Mesendoderm (in vitro differentiated cells): Measurements from ENCODE around the gene RAC3.

Experiments used
- DNase-seq: peaks from one replicate; pipeline ENCODE4 v3.0.0; 2013
- H2AK5ac ChIP-seq: 2 replicates; pipeline ENCODE4 v1.6.1; 2013; ENCODE audit warnings: low read length, inconsistent platforms
- H2BK120ac ChIP-seq: 2 replicates; pipeline ENCODE4 v1.6.1; 2013; ENCODE audit warnings: low read depth, mild to moderate bottlenecking, low read length, moderate library complexity, mixed read lengths
- H2BK15ac ChIP-seq: replicated peaks from 2 replicates; pipeline ENCODE4 v1.6.1; 2013; ENCODE audit warnings: low read depth, mild to moderate bottlenecking, moderate library complexity
- H2BK5ac ChIP-seq: 2 replicates; pipeline ENCODE4 v1.6.1; 2013; ENCODE audit warnings: low read length, inconsistent platforms
- H3K18ac ChIP-seq: 2 replicates; pipeline ENCODE4 v1.6.1; 2013; ENCODE audit warnings: mild to moderate bottlenecking, low read length, mixed read lengths
- H3K23ac ChIP-seq: one replicate; pipeline ENCODE4 v1.6.1; 2013; ENCODE audit warnings: low read length
- H3K27ac ChIP-seq: 2 replicates; pipeline ENCODE4 v1.5.1; 2013; ENCODE audit warnings: low read depth, mild to moderate bottlenecking, inconsistent platforms, low read length, moderate library complexity
- H3K27me3 ChIP-seq: 2 replicates; pipeline ENCODE4 v1.6.1; 2013; ENCODE audit warnings: low read length, control low read depth, mild to moderate bottlenecking, inconsistent platforms; ENCODE audit not compliant: insufficient read depth, poor library complexity
- H3K36me3 ChIP-seq: 2 replicates; pipeline ENCODE4 v1.6.1; 2013; ENCODE audit warnings: low read length, inconsistent platforms; ENCODE audit not compliant: control insufficient read depth, insufficient read depth
- H3K4ac ChIP-seq: one replicate; pipeline ENCODE4 v1.6.1; 2013; ENCODE audit warnings: low read depth, mild to moderate bottlenecking, low read length, moderate library complexity
- H3K4me1 ChIP-seq: 2 replicates; pipeline ENCODE4 v1.6.1; 2013; ENCODE audit warnings: low read depth, low read length, inconsistent platforms; ENCODE audit not compliant: control insufficient read depth
- H3K4me2 ChIP-seq: 2 replicates; pipeline ENCODE4 v1.6.1; 2013; ENCODE audit warnings: low read length
- H3K4me3 ChIP-seq: 2 replicates; pipeline ENCODE4 v1.5.1; 2013; ENCODE audit warnings: mild to moderate bottlenecking, low read length
- H3K56ac ChIP-seq: one replicate; pipeline ENCODE4 v1.6.1; 2013; ENCODE audit warnings: low read length
- H3K79me1 ChIP-seq: 2 replicates; pipeline ENCODE4 v1.6.1; 2013; ENCODE audit warnings: low read length, inconsistent platforms
- H3K79me2 ChIP-seq: 2 replicates; pipeline ENCODE4 v1.6.1; 2013; ENCODE audit warnings: mild to moderate bottlenecking, low read length; ENCODE audit not compliant: control insufficient read depth, insufficient read depth
- H3K9ac ChIP-seq: 2 replicates; pipeline ENCODE4 v1.6.1; 2013; ENCODE audit warnings: low read length, inconsistent platforms
- H4K5ac ChIP-seq: one replicate; pipeline ENCODE4 v1.6.1; 2013; ENCODE audit warnings: low read length
- H4K8ac ChIP-seq: one replicate; pipeline ENCODE4 v1.6.1; 2013; ENCODE audit warnings: low read depth, mild to moderate bottlenecking, control low read depth, low read length, moderate library complexity
- WGBS: extraction: QIAGEN DNeasy Blood & Tissue Kit; methylation state at CpG from one replicate; pipeline ENCODE4 v1.1.7; 2013; ENCODE audit warnings: low lambda C conversion rate, missing lambda C conversion rate; ENCODE audit not compliant: insufficient coverage; ENCODE audit errors: extremely low coverage; 5-methylcytosine and 5-hydroxymethylcytosine counted together

The RAC3 gene

DNA sequence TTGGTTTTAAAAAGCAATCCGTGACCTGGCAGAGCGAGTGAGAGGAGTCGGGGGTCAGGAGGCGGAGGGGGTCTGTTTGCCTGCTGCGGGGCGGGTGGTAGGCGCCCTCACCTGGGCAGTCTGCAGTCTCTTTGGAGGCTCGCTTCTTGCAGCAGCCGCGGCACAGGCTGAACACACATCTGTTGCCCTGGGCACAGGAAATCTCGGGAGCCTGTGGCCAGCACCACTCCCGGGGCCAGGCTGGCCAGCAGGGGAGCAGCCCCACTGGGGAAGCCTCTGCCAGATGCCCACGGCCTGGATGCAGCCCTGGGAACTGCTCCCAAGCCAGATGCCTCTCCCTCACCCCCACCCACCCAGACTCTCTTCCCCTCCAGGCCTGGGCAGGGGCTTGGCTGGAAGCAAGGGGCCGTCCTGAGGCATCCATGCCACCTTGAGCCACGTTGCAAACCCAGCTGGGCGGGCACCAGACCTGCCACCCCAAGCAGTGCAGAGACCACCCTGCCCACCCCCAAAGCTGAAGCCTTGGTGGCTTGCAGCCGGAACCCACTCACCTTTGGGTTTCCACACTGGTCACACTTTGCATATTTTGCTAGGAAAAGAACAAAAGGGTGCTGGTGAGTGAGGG is 26.9 kb downstream of the RAC3 start:
- Histone ChIP-seq H2AK5ac (no peak overlapping the region), H3K18ac (no peak overlapping the region), H3K27ac (no peak overlapping the region), H3K36me3 (peaks cover 9% of the 10 kb centered on the region), H3K79me1 (no peaks in the 10 kb centered on the region), H3K79me2 (no peaks in the 10 kb centered on the region), H4K8ac (no peak overlapping the region), H3K27me3 (no peaks in the 10 kb centered on the region), H2BK5ac (no peak overlapping the region), H2BK15ac (no peak overlapping the region), H3K56ac (no peak overlapping the region), H3K9ac (no peak overlapping the region), H3K4ac (no peak overlapping the region), H3K4me3 (no peak overlapping the region), H4K5ac (no peak overlapping the region), H2BK120ac (no peak overlapping the region), H3K4me1 (no peaks in the 10 kb centered on the region), H3K4me2 (no peak overlapping the region), H3K23ac (no peak overlapping the region)
- no CpG with 5 or more reads among the region's 17 CpGs for WGBS
- DNase-seq, result no peak

DNA sequence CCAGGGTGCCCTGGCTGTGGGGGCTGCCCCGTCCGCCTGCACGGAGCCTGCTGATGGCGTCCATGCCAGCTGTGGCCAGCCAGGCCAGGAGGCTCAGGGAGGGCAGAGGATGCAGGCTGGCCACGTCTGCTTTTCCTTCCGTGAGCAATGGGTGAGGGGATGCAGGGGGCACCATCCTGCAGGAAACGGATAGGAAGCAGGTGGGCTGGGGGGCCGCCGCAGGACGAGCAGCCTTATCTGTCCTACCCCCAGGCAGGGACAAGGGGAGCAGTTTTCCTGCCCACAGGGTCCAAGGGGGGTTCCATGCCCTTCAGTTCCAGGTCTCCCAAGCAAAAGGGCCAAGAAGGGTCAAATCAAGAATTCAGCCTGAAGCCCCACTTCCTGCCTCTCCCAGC is 27.4 kb downstream of the RAC3 start:
- no peak overlapping the region for H3K4me2 ChIP-seq
- no peak overlapping the region for H3K27ac ChIP-seq
- H3K56ac ChIP-seq, result no peak overlapping the region
- no peak overlapping the region for H2BK15ac ChIP-seq
- no peaks in the 10 kb centered on the region for H3K27me3 ChIP-seq
- no peak overlapping the region for H3K23ac ChIP-seq
- H3K9ac ChIP-seq, result no peak overlapping the region
- no peak overlapping the region for H3K4ac ChIP-seq
- H3K79me2 ChIP-seq, result no peaks in the 10 kb centered on the region
- H2BK5ac ChIP-seq, result no peak overlapping the region
- no peaks in the 10 kb centered on the region for H3K4me1 ChIP-seq
- DNase-seq, result no peak
- no peak overlapping the region for H4K8ac ChIP-seq
- no peak overlapping the region for H4K5ac ChIP-seq
- H2BK120ac ChIP-seq, result no peak overlapping the region
- H3K36me3 ChIP-seq, result peaks cover 9% of the 10 kb centered on the region
- no peak overlapping the region for H3K4me3 ChIP-seq
- no CpG with 5 or more reads among the region's 10 CpGs for WGBS
- no peak overlapping the region for H2AK5ac ChIP-seq
- no peaks in the 10 kb centered on the region for H3K79me1 ChIP-seq
- H3K18ac ChIP-seq, result no peak overlapping the region

DNA sequence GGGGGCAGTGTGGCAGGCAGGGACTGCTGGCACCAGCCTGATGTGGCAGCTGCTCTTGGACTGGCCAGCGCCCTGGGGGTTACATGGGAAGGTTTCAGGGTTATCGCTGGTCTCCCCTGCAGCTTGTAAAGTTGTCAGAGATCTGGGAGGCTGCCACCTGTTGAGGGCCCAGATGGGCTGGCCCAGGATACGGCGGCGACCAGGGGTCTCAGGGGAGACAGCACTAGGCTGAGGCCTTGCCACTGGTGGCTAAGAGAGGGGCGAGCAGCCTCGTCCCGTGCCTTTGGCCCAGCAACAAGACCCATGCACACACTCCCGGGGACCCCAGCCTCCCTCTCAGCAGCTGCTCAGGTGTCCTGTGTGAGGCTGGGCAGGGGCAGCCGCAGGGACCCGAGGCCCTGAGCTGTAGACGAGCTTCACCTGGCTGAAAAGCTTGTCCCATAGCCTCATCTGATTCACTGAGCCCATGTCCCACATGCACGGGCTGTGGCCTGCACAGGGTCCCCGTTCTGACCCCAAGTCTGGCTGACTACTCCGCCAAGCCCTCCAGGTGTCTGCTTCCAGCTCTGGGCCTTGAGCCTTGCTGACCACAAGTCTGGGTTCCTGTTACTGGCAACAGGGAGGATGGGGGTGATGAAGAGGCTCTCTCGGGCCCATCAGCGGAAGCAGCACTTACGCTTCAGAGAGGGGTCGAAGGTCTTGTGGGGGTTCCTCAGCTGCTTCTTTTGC is 28.0 kb downstream of the RAC3 start:
- no peak overlapping the region for H3K23ac ChIP-seq
- no peak overlapping the region for H2BK5ac ChIP-seq
- peaks cover 9% of the 10 kb centered on the region for H3K36me3 ChIP-seq
- no peak overlapping the region for H2BK15ac ChIP-seq
- H3K4me2 ChIP-seq, result no peak overlapping the region
- no peak overlapping the region for H3K4ac ChIP-seq
- no peak overlapping the region for H3K56ac ChIP-seq
- no peak for DNase-seq
- H3K27ac ChIP-seq, result no peak overlapping the region
- no peak overlapping the region for H3K4me3 ChIP-seq
- H3K18ac ChIP-seq, result no peak overlapping the region
- no peaks in the 10 kb centered on the region for H3K4me1 ChIP-seq
- H2BK120ac ChIP-seq, result no peak overlapping the region
- H3K79me1 ChIP-seq, result no peaks in the 10 kb centered on the region
- H3K27me3 ChIP-seq, result no peaks in the 10 kb centered on the region
- H2AK5ac ChIP-seq, result no peak overlapping the region
- no peaks in the 10 kb centered on the region for H3K79me2 ChIP-seq
- no CpG with 5 or more reads among the region's 19 CpGs for WGBS
- no peak overlapping the region for H4K5ac ChIP-seq
- H3K9ac ChIP-seq, result no peak overlapping the region
- H4K8ac ChIP-seq, result no peak overlapping the region

DNA sequence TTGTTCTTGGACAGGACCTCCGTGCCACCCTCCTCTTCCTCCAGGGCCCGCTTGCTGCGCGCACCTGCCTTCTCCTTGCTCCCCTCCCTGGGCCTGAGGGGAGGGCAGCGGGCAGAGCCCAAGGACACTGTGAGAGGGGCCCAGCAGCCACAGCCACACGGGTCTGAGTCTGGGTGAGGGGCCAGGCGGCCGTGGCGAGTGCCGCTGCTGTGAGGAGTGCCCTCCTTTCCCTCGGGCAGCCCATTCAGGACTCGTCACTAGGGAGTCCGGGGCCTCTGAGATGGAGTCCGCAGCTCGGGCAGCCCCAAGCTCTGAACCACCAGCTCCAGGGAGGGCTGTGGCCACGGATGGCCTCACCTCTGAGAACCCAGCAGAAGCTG is 28.5 kb downstream of the RAC3 start:
- H3K18ac ChIP-seq, result no peak overlapping the region
- no peak for DNase-seq
- H2AK5ac ChIP-seq, result no peak overlapping the region
- no peaks in the 10 kb centered on the region for H3K27me3 ChIP-seq
- no peak overlapping the region for H2BK5ac ChIP-seq
- no peak overlapping the region for H4K5ac ChIP-seq
- H3K4me2 ChIP-seq, result no peak overlapping the region
- H2BK15ac ChIP-seq, result no peak overlapping the region
- no CpG with 5 or more reads among the region's 16 CpGs for WGBS
- no peak overlapping the region for H3K23ac ChIP-seq
- no peak overlapping the region for H2BK120ac ChIP-seq
- no peaks in the 10 kb centered on the region for H3K4me1 ChIP-seq
- no peak overlapping the region for H3K4ac ChIP-seq
- H3K79me2 ChIP-seq, result no peaks in the 10 kb centered on the region
- peaks cover 8% of the 10 kb centered on the region for H3K36me3 ChIP-seq
- H3K79me1 ChIP-seq, result peaks cover 2% of the 10 kb centered on the region
- no peak overlapping the region for H3K9ac ChIP-seq
- H3K56ac ChIP-seq, result no peak overlapping the region
- no peak overlapping the region for H3K4me3 ChIP-seq
- H3K27ac ChIP-seq, result no peak overlapping the region
- H4K8ac ChIP-seq, result no peak overlapping the region

DNA sequence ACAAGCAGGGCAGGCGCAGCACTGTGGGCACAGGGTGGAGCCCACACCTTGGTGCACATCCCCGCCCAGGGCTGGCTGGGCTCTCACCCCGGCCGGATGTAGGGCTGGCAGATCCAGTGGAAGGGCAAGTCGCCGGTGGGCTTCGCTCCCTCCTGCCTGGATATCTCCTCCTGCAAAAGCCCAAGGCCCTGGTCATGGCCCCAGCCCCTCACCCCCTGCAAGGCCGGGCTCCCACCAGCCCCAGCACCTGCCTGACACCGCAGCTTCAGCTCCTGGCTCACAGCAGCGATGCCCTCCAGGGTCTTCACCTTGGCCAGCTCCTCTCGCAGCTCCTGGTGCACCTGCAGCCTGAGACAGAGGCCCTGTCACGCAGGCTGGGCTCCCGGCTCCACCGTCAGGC is 29.1 kb downstream of the RAC3 start:
- Histone ChIP-seq H4K8ac (no peak overlapping the region), H3K56ac (no peak overlapping the region), H3K9ac (no peak overlapping the region), H3K27ac (no peak overlapping the region), H3K79me2 (no peaks in the 10 kb centered on the region), H4K5ac (no peak overlapping the region), H3K4me1 (no peaks in the 10 kb centered on the region), H2BK5ac (no peak overlapping the region), H2BK15ac (no peak overlapping the region), H3K4ac (no peak overlapping the region), H3K27me3 (no peaks in the 10 kb centered on the region), H3K36me3 (peaks cover 5% of the 10 kb centered on the region), H2AK5ac (no peak overlapping the region), H3K4me3 (no peak overlapping the region), H3K79me1 (peaks cover 2% of the 10 kb centered on the region), H3K18ac (no peak overlapping the region), H3K23ac (no peak overlapping the region), H2BK120ac (no peak overlapping the region), H3K4me2 (no peak overlapping the region)
- no CpG with 5 or more reads among the region's 14 CpGs for WGBS
- DNase-seq, result no peak
